GM21390 (cell line): ENCODE data around the gene ESF1.
"Not testable (repeated sequence)": the region's sequence is repeated elsewhere in the genome, so short reads cannot be mapped to it uniquely, and the experiment has no call there.

Experiments
- ATAC-seq: cut with Tn5 transposase; IDR thresholded peaks from one replicate; pipeline ENCODE4 v1.9.1; 2021; ENCODE audit not compliant: unreplicated experiment

The ESF1 gene

DNA sequence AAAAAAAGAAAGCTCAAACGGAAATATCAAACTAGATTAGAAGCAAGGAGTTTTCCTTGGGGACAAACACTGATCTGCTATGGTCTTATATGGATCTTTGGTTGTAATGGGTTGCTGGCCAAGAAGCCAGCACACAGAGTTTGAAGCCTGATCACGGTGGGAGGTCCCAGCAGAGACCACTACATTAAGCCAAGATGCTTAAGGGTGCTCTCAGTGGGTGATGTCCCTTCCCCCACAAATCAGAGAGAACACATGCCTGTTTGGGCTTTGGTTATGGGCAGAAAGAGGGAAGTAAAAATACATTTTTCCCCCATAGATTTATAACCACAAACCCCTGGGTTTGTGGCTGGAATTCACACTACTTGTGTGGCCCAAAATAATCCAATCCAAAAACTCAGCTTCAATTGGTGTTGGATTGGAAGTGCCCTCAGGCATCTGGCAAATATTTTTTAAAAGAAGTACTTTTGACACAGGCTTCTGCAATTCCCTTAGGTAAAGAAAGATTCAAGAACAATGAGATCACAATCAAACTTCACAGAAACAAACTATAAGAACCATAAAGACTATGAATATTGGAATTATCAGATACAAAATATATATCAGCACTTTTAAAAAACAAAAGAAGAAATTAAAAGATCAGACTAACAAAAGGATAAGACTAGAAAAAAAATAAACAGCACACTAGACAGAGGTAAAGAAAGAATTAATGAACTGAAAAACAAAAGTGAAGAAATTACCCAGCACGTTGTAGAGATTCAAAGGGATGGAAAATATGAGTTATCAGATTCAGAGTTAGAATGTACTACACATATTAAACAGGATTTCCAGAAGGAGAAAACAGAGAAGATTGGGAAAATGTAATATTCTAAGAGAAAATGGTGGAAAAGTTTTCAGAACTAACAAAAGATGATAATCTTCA, 44.7 kb downstream of the ESF1 start:
- no peak for ATAC-seq

DNA sequence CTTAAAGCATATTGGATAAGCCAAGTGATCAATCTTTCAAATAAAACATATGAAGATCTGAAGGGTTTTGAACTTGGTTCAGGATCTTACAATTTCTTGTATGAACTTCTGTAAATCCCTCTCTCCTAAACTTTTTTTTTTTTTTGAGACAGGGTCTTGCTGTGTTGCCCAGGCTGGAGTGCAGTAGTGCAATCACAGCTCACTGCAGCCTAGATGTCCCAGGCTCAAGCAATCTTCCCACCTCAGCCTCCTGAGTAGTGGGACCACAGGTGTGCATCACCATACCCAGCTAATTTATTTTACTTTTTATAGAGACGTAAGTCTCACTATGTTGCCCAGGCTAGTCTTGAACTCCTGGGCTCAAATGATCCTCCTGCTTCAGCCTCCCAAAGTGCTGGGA, 46.5 kb downstream of the ESF1 start:
- ATAC-seq = not testable (repeated sequence)

- no peak for ATAC-seq
Observed at GRCh38 chr20:13736436-13737191, 48.1 kb downstream of the ESF1 start.

- no peak for ATAC-seq
Observed at GRCh38 chr20:13735826-13736225, 48.9 kb downstream of the ESF1 start.

DNA sequence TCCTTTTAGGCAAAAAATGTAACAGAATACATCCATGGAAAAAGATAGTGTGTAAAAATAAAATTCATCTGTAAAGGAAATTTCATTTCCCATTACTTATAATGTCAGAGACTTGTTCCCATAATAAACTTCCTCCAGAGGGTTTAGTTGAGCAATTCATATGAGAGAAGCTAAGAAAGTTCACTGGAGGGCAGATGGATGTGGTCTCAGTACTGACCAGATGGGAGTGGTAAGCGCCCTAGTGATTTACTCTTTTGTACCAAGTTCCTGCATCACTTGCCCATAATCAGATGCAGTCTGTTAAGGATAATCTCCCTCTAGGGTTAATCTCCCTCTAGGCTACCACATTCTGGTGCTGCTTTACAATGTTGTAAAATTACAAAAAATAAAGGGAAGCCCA, 61.7 kb downstream of the ESF1 start:
- no peak for ATAC-seq

- ATAC-seq = peak; percentile 33
Observed at GRCh38 chr20:13718171-13718570, 66.5 kb downstream of the ESF1 start.

GRCh38 chr20:13717631-13718044, 67.1 kb downstream of the ESF1 start:
- ATAC-seq = peak; percentile 97

DNA sequence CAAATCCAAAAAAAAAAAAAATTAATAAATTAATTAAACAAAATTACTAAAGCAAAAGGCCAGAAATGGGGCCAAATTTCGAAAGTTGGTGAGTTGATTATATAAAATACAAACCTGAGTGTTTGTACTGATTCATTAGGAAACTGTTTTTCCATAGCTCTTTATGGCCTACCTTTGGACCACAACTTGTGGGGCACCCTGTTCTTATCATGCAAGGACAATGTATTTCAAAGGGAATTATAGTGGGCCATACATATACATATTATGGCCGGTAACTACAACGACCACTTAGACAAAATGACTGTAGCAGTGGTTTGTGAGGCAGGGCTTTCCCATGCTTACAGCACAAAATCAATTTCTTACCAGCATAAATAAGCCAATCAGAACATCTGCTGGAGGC, 69.5 kb downstream of the ESF1 start:
- ATAC-seq = no peak

DNA sequence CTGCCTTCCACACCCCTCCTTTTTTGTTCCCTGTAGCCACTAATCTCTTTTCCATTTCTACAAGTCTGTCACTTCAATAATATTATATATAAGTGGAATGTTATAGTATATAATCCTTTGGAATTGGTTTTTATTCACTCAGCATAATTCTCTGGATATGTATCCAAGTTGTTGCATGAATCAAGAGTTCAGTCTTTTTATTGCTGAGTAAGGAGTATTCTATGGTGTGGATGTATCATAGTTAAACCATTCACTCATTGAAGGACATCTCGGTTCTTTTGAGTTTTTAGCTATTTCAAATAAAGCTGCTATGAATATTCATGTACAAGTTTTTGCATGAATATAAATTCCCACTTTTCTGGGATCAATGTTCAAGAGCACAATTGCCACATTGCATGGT, 76.5 kb downstream of the ESF1 start:
- no peak for ATAC-seq

DNA sequence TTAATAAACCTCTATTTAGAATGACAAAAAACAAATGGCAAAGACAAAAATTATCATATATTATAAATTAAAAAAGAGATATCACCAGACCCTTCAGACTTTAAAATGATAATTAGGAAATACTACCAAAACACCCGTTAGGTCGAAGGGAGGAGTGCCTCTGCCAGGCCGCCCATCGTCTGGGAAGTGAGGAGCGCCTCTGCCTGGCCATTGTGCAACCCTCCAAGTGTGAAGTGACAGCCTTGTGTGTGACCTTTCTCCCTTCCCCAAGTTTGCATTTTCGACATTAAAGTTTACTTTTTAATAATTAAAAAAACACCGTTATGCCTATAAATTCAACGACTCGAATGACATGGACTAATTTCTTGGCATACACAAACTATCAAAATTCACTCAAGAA, 81.5 kb downstream of the ESF1 start:
- no peak for ATAC-seq

- ATAC-seq = no peak
Observed at GRCh38 chr20:13701486-13701885, 83.2 kb downstream of the ESF1 start.

- ATAC-seq = no peak
Observed at GRCh38 chr20:13700761-13701160, 84.0 kb downstream of the ESF1 start.

GRCh38 chr20:13694420-13695150, 90.1 kb downstream of the ESF1 start:
- ATAC-seq = no peak

GRCh38 chr20:13692802-13693736, 91.7 kb downstream of the ESF1 start:
- ATAC-seq = no peak

DNA sequence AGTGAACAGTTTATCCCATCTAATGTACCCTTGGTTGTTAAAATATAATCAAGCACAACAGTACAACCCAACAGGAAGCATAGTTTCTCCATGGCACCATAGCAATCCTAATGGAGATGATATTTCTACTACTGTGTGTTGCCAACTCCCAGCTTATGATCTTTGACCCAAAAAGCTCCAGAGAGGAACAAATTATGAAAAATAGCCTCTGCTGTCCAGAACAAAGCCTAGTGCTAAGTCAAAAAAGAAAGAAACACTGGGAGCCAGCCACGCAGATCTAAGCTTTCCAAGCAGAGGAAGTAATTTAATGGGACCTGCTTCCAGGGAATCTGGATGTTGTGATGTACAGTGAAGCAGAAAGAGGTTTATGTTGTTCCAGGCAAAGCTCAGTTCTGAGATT, 93.8 kb downstream of the ESF1 start:
- ATAC-seq = no peak

DNA sequence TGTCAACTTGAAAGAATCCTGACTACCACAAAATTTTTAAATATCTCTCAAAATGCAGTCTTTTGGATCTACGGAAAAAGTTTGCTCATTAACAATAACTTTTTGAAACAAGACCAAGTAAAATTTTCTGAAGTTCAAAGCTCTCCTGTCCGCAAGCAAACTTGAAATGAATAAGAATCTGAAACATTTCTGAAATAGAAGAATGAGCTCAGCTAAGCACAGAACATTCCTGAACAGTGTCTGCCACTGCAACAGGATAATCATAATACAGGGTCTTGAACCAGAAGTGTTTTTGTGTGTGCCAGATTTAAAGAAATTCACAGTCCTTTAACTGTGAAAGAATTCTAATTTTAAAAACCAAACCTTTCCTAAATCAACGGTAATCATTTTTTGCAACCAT, 96.9 kb downstream of the ESF1 start:
- no peak for ATAC-seq

GRCh38 chr20:13685623-13686022, 99.1 kb downstream of the ESF1 start:
- no peak for ATAC-seq

GRCh38 chr20:13684566-13685222, 100.0 kb downstream of the ESF1 start:
- peak; percentile 80 for ATAC-seq

- no peak for ATAC-seq
Observed at GRCh38 chr20:13683833-13684232, 100.9 kb downstream of the ESF1 start.
